Measurements from ENCODE around the gene COG6. TPM values are rescaled to one million over a fixed set of nuclear protein-coding genes. Genes with fewer than 3 reads are reported as not detected.

Gene COG6
- total RNA-seq, 1 donor from 2014 or later = 29.6 TPM

GRCh38 chr13:39770221-39771090 is 115.0 kb downstream of the COG6 start:
- Mint-ChIP-seq H3K27me3 (no peaks in the 10 kb centered on the region), H3K4me3 (no peak overlapping the region), H3K27ac (no peak overlapping the region), H3K9me3 (no peaks in the 10 kb centered on the region), H3K36me3 (ENCODE audit: low read depth) (no peaks in the 10 kb centered on the region), H3K4me1 (peaks cover 10% of the 10 kb centered on the region)
- ATAC-seq (ENCODE audit: low read depth) (no peak), DNase-seq (no peak)
- CTCF ChIA-PET = no interaction called here
- TF ChIP-seq, protein P1, sequence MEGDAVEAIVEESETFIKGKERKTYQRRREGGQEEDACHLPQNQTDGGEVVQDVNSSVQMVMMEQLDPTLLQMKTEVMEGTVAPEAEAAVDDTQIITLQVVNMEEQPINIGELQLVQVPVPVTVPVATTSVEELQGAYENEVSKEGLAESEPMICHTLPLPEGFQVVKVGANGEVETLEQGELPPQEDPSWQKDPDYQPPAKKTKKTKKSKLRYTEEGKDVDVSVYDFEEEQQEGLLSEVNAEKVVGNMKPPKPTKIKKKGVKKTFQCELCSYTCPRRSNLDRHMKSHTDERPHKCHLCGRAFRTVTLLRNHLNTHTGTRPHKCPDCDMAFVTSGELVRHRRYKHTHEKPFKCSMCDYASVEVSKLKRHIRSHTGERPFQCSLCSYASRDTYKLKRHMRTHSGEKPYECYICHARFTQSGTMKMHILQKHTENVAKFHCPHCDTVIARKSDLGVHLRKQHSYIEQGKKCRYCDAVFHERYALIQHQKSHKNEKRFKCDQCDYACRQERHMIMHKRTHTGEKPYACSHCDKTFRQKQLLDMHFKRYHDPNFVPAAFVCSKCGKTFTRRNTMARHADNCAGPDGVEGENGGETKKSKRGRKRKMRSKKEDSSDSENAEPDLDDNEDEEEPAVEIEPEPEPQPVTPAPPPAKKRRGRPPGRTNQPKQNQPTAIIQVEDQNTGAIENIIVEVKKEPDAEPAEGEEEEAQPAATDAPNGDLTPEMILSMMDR (IDR thresholded peaks at IDR 0.05) = no peak
- intact Hi-C loops (cut with micrococcal nuclease) = loop anchor here (10.0 kb wide), 1 partner anchor 1004 kb away; the partner anchor contains the start of gene MRPS31
- POLR2A ChIA-PET = interaction anchor here (0.5 kb wide), 1 partner anchor 287 kb away, joined by 3 read pairs; no protein-coding TSS in a partner anchor

GRCh38 chr13:39773833-39774232 is 118.4 kb downstream of the COG6 start:
- DNase-seq (no peak), ATAC-seq (ENCODE audit: low read depth) (no peak)
- Mint-ChIP-seq H3K4me3 (no peak overlapping the region), H3K4me1 (peaks cover 9% of the 10 kb centered on the region), H3K36me3 (ENCODE audit: low read depth) (no peaks in the 10 kb centered on the region), H3K27me3 (no peaks in the 10 kb centered on the region), H3K27ac (no peak overlapping the region), H3K9me3 (no peaks in the 10 kb centered on the region)
- ChIA-PET CTCF (no interaction called here), POLR2A (no interaction called here)
- TF ChIP-seq, protein P1 (IDR thresholded peaks at IDR 0.05) = no peak
- intact Hi-C loops (cut with micrococcal nuclease) = loop anchor here (10.0 kb wide), 1 partner anchor 1001 kb away; the partner anchor contains the start of gene MRPS31

DNA sequence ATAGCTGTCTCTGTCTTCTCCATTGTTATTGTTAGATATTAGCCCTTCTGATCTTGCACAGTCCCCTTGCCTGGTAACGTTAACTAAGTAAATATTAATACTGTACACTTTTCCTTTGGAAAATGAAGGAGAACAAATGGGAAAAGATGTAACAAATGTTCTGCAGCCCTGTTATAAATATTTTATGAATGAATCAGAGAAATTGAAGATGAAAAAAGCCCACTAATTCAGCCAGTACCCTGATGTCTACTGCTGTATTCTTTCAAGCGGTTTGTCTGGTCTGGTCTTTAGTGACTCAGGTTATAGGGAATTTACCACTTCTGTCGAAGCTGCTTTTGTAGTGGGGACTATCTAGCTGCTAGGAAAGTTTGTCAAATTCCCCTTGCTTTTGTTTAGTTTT is 121.0 kb downstream of the COG6 start:
- Mint-ChIP-seq H3K27ac (no peak overlapping the region), H3K4me1 (peaks cover 8% of the 10 kb centered on the region), H3K9me3 (no peaks in the 10 kb centered on the region), H3K36me3 (ENCODE audit: low read depth) (no peaks in the 10 kb centered on the region), H3K27me3 (no peaks in the 10 kb centered on the region), H3K4me3 (no peak overlapping the region)
- intact Hi-C loops (cut with micrococcal nuclease) = loop anchor here (5.0 to 10.0 kb wide), 2 partner anchors 906 to 998 kb away; partner anchors contain the start of gene MRPS31
- CTCF ChIA-PET = interaction anchor here (1.3 kb wide), 1 partner anchor 25 kb away, joined by 4 read pairs; no protein-coding TSS in a partner anchor
- ATAC-seq (ENCODE audit: low read depth) (peak; percentile 34), DNase-seq (no peak)
- POLR2A ChIA-PET = no interaction called here
- TF ChIP-seq, protein P1 (IDR thresholded peaks at IDR 0.05) = no peak

DNA sequence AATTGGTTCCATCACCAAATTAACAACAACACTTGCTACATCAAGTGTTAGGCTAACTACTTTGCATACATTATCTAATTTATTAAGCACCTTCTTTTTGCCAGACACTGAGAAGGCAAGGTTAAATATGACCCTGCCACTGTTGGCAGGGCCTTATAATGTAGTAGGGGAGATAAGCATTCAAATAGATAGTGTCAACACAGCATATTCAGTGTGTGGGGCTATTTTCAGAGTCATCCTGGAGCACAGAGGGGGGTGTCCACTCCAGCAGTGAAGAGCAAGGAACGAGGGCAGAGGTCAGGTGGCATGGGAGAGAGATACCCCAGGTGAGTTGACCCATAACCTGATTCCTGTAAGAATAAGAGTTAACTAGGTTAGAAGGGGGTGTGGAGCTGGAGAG is 121.6 kb downstream of the COG6 start:
- H3K4me3 Mint-ChIP-seq = no peak overlapping the region
- DNase-seq = no peak
- peaks cover 8% of the 10 kb centered on the region for H3K4me1 Mint-ChIP-seq
- H3K36me3 Mint-ChIP-seq (ENCODE audit: low read depth) = no peaks in the 10 kb centered on the region
- no peaks in the 10 kb centered on the region for H3K9me3 Mint-ChIP-seq
- ChIA-PET CTCF (interaction anchor here (1.3 kb wide), 1 partner anchor 26 kb away, joined by 4 read pairs; no protein-coding TSS in a partner anchor), POLR2A (no interaction called here)
- intact Hi-C loops (cut with micrococcal nuclease) = loop anchor here (5.0 to 10.0 kb wide), 2 partner anchors 905 to 998 kb away; partner anchors contain the start of gene MRPS31
- no peak overlapping the region for H3K27ac Mint-ChIP-seq
- ATAC-seq (ENCODE audit: low read depth) = no peak
- TF ChIP-seq, protein P1 (IDR thresholded peaks at IDR 0.05) = no peak
- H3K27me3 Mint-ChIP-seq = no peaks in the 10 kb centered on the region

GRCh38 chr13:39777527-39778061 is 122.1 kb downstream of the COG6 start:
- peak; percentile 47 for ATAC-seq (ENCODE audit: low read depth)

More at GRCh38 chr13:39777527-39778061, 122.1 kb downstream of the COG6 start:
- DNase-seq = no peak
- Mint-ChIP-seq H3K4me1 (peaks cover 8% of the 10 kb centered on the region), H3K27me3 (no peaks in the 10 kb centered on the region), H3K4me3 (no peak overlapping the region), H3K36me3 (ENCODE audit: low read depth) (no peaks in the 10 kb centered on the region), H3K9me3 (no peaks in the 10 kb centered on the region), H3K27ac (no peak overlapping the region)
- ChIA-PET POLR2A (no interaction called here), CTCF (interaction anchor here (1.0 kb wide), 1 partner anchor 905 kb away, joined by 4 read pairs; no protein-coding TSS in a partner anchor)
- TF ChIP-seq, protein P1 (IDR thresholded peaks at IDR 0.05) = no peak
- intact Hi-C loops (cut with micrococcal nuclease) = loop anchor here (5.0 to 10.0 kb wide), 2 partner anchors 905 to 997 kb away; partner anchors contain the start of gene MRPS31
